ENCODE results near the gene RAB41.
A peak's percentile ranks its signal among the peaks of the same experiment; 100 is the strongest.
"Not testable (repeated sequence)": the region's sequence is repeated elsewhere in the genome, so short reads cannot be mapped to it uniquely, and the experiment has no call there.

Gene RAB41

GRCh38 chrX:70281951-70282350 is at the start of gene RAB41:
TSS of gene RAB41 (plus strand) at chrX:70282172. CDS start at chrX:70282218, 46 bp downstream.
- DNase-seq: no peak

GRCh38 chrX:70234355-70234754 is 47.6 kb upstream of the RAB41 start, which contains the start of gene AWAT1:
TSS of gene AWAT1 (plus strand) at chrX:70234655. CDS start at chrX:70234696, 41 bp downstream.
- DNase-seq: no peak

- peak; percentile 4 for DNase-seq
These were observed 41.2 kb upstream of the RAB41 start for GRCh38 chrX:70240751-70241150.

GRCh38 chrX:70241501-70241900 is 40.5 kb upstream of the RAB41 start:
- DNase-seq: no peak

GRCh38 chrX:70243601-70244000 is 38.4 kb upstream of the RAB41 start:
- DNase-seq: not testable (repeated sequence)

GRCh38 chrX:70244881-70245280 is 37.1 kb upstream of the RAB41 start:
- no peak for DNase-seq

- no peak for DNase-seq
These were observed 34.7 kb upstream of the RAB41 start for GRCh38 chrX:70247252-70247651.

- peak; percentile 23 for DNase-seq
These were observed 29.5 kb upstream of the RAB41 start for GRCh38 chrX:70252491-70252890.

- DNase-seq: no peak
These were observed 28.5 kb upstream of the RAB41 start for GRCh38 chrX:70253377-70254062.

- no peak for DNase-seq
These were observed 27.9 kb upstream of the RAB41 start for GRCh38 chrX:70254063-70254400.

- no peak for DNase-seq
These were observed 27.1 kb upstream of the RAB41 start for GRCh38 chrX:70254909-70255308.

- no peak for DNase-seq
These were observed 26.5 kb upstream of the RAB41 start for GRCh38 chrX:70255452-70255851.

GRCh38 chrX:70257423-70258288 is 24.3 kb upstream of the RAB41 start:
- DNase-seq: peak; percentile 1

GRCh38 chrX:70260104-70260503 is 21.9 kb upstream of the RAB41 start, which contains the start of gene P2RY4:
TSS of gene P2RY4 (minus strand) at chrX:70260204. CDS start at chrX:70259624, 580 bp downstream.
- DNase-seq: no peak

- DNase-seq: peak; percentile 58
These were observed 18.9 kb upstream of the RAB41 start for GRCh38 chrX:70262952-70263567.

- DNase-seq: peak; percentile 1
These were observed 17.2 kb upstream of the RAB41 start for GRCh38 chrX:70264784-70265183.

GRCh38 chrX:70268034-70268433 is 13.9 kb upstream of the RAB41 start, which contains the start of gene ARR3:
TSS of gene ARR3 (plus strand) at chrX:70268334. CDS start at chrX:70269386, 1,052 bp downstream.
- DNase-seq: no peak

GRCh38 chrX:70274029-70274428 is 7.9 kb upstream of the RAB41 start:
- not testable (repeated sequence) for DNase-seq

GRCh38 chrX:70279081-70279480 is 2.9 kb upstream of the RAB41 start:
- DNase-seq: no peak

- no peak for DNase-seq
These were observed 1.4 kb upstream of the RAB41 start for GRCh38 chrX:70280573-70280972.

- DNase-seq: no peak
These were observed 7.3 kb downstream of the RAB41 start for GRCh38 chrX:70289168-70289792.

GRCh38 chrX:70289793-70290770 is 8.1 kb downstream of the RAB41 start, which contains the start of the genes KIF4A and PDZD11:
TSS of gene KIF4A (plus strand) at chrX:70290104. CDS start at chrX:70290459, 355 bp downstream.
TSS of gene PDZD11 (minus strand) at chrX:70289927. CDS start at chrX:70289341, 586 bp downstream.
- peak; percentile 92 for DNase-seq
